GM12878 (cell line): ENCODE measurements around the gene ZNF112. TPM values are rescaled to one million over a fixed set of nuclear protein-coding genes. Genes with fewer than 3 reads are reported as not detected.

Experiments
- BCL11A ChIP-seq: IDR thresholded peaks from 2 replicates; pipeline ENCODE4 v1.6.1; 2011; ENCODE audit warnings: low read depth, low read length
- CBFB ChIP-seq: IDR thresholded peaks from 2 replicates; pipeline ENCODE4 v1.6.1; 2016; ENCODE audit warnings: antibody characterized with exemption, low read depth
- CBX5 ChIP-seq: sonication (generic); IDR thresholded peaks from 2 replicates; pipeline ENCODE4 v1.6.1; 2016; ENCODE audit warnings: low read depth, moderate library complexity, mild to moderate bottlenecking, inconsistent platforms
- CHD2 ChIP-seq: IDR thresholded peaks from 2 replicates; pipeline ENCODE4 v1.6.1; 2011; ENCODE audit warnings: low read depth, low read length, improper control_type of control experiment, borderline replicate concordance
- CREM ChIP-seq: IDR thresholded peaks from 2 replicates; pipeline ENCODE4 v1.6.1; 2014; ENCODE audit warnings: antibody characterized with exemption, low read depth
- EGR1 ChIP-seq, 2 experiments: IDR thresholded peaks; 1 replicate in 1 of 2; 2 replicates in 1 of 2; pipeline ENCODE4 v1.6.1; 2011 to 2012; ENCODE audit warnings: low read depth in 2 of 2, low read length in 2 of 2, borderline replicate concordance in 1 of 2, mild to moderate bottlenecking in 1 of 2, moderate library complexity in 1 of 2
- GABPA ChIP-seq: IDR thresholded peaks from 2 replicates; pipeline ENCODE4 v1.6.1; 2014; ENCODE audit warnings: antibody characterized with exemption, low read depth, mild to moderate bottlenecking, inconsistent platforms
- HCFC1 ChIP-seq: fragments of 150-350 bp; IDR thresholded peaks from 2 replicates; pipeline ENCODE4 v1.6.1; 2014; ENCODE audit warnings: low read length
- IKZF1 ChIP-seq: fragments of 450-650 bp; conservative IDR thresholded peaks from 2 replicates; pipeline ENCODE4 v1.6.1; 2017; ENCODE audit warnings: antibody characterized with exemption, mild to moderate bottlenecking
- IKZF2 ChIP-seq, 2 experiments: fragments of 450-650 bp; IDR thresholded peaks; 2 replicates each; pipeline ENCODE4 v1.6.1; 2017; ENCODE audit warnings: mild to moderate bottlenecking in 2 of 2, moderate library complexity in 2 of 2
- MYC ChIP-seq: IDR thresholded peaks from 2 replicates; pipeline ENCODE4 v1.6.1; 2011; ENCODE audit warnings: mild to moderate bottlenecking, low read length, moderate library complexity, inconsistent platforms; ENCODE audit not compliant: insufficient read depth, insufficient replicate concordance, insufficient read length, severe bottlenecking
- NBN ChIP-seq: fragments of 450-650 bp; IDR thresholded peaks from 2 replicates; pipeline ENCODE4 v1.6.1; 2016
- NKRF ChIP-seq: fragments of 450-650 bp; conservative IDR thresholded peaks from 2 replicates; pipeline ENCODE4 v1.6.1; 2017; ENCODE audit warnings: mild to moderate bottlenecking, moderate library complexity
- NR2F1 ChIP-seq: fragments of 450-650 bp; conservative IDR thresholded peaks from 2 replicates; pipeline ENCODE4 v1.6.1; 2017; ENCODE audit warnings: mild to moderate bottlenecking
- PBX3 ChIP-seq: IDR thresholded peaks from 2 replicates; pipeline ENCODE4 v1.6.1; 2011; ENCODE audit warnings: mild to moderate bottlenecking, low read depth, low read length, moderate library complexity; ENCODE audit not compliant: insufficient replicate concordance
- POLR2A ChIP-seq: IDR thresholded peaks from 2 replicates; pipeline ENCODE4 v1.6.1; 2011; ENCODE audit warnings: low read depth, mild to moderate bottlenecking, low read length
- POLR2AphosphoS2 ChIP-seq: IDR thresholded peaks from 2 replicates; pipeline ENCODE4 v1.6.1; 2011; ENCODE audit warnings: low read depth, mild to moderate bottlenecking, low read length, improper control_type of control experiment, moderate library complexity
- POLR2AphosphoS5 ChIP-seq: IDR thresholded peaks from 2 replicates; pipeline ENCODE4 v1.6.1; 2011; ENCODE audit warnings: mild to moderate bottlenecking, low read length, inconsistent platforms
- RB1 ChIP-seq: fragments of 450-650 bp; formaldehyde crosslinking; IDR thresholded peaks from 2 replicates; pipeline ENCODE4 v1.6.1; 2017; ENCODE audit warnings: mild to moderate bottlenecking, borderline replicate concordance
- STAT1 ChIP-seq: fragments of 450-650 bp; conservative IDR thresholded peaks from 2 replicates; pipeline ENCODE4 v1.6.1; 2014; ENCODE audit warnings: antibody characterized with exemption, mild to moderate bottlenecking
- SUZ12 ChIP-seq: fragments of 200-600 bp; sonication (generic); IDR thresholded peaks from one replicate; pipeline ENCODE4 v1.6.1; 2018; ENCODE audit warnings: antibody characterized with exemption, mild to moderate bottlenecking; ENCODE audit not compliant: unreplicated experiment
- TAF1 ChIP-seq: IDR thresholded peaks from 2 replicates; pipeline ENCODE4 v1.6.1; 2011; ENCODE audit warnings: mild to moderate bottlenecking, low read depth, low read length, borderline replicate concordance
- YBX1 ChIP-seq: fragments of 450-650 bp; IDR thresholded peaks from 2 replicates; pipeline ENCODE4 v1.6.1; 2016; ENCODE audit warnings: antibody characterized with exemption
- polyA plus RNA-seq, 11 experiments: library from polyadenylated mRNA; depleted of rRNA in 4 of 11; unstranded in 6 of 11; stranded (reverse) in 5 of 11; fragments of >200 nt; fragmentation: Nextera tagmentation in 4 of 11; fragmentation: Illumina TruSeq in 1 of 11; extraction: Ambion mirVana in 4 of 11; extraction: Trizol in 1 of 11; gene quantifications; 1 replicate in 1 of 11; 2 replicates in 10 of 11; pipeline versions ENCODE4 v1.2.1 to v1.2.3, GENCODE V29; 2011 to 2016; ENCODE audit warnings: inconsistent platforms in 2 of 11, missing spikeins in 2 of 11, low read depth in 1 of 11
- total RNA-seq, 4 experiments: library from RNA; depleted of rRNA in 3 of 4; stranded (reverse); fragments of >200 nt in 3 of 4; fragmentation: Illumina TruSeq in 1 of 4; extraction: Trizol in 1 of 4; gene quantifications; 2 replicates each; pipeline versions ENCODE4 v1.2.1 to v1.2.3, GENCODE V29; 2013 to 2021

Gene ZNF112
- total and polyA plus RNA-seq, 10 of the 15 experiments (the other 5 are each of a cell fraction or from before 2014, with no cell fraction given), result 0.03 to 0.25 (median 0.07) TPM; not detected in 4

- TF ChIP-seq EGR1 (IDR thresholded peaks at IDR 0.05; ENCODE audit: borderline replicate concordance in 1 of 2, low read depth in 2 of 2, low read length in 2 of 2) (peak in 1 of 2 experiments; percentile 86; a peak in 2 of 3 replicates), RB1 (peak; percentile 80), IKZF1 (peak; percentile 96), CBFB (no peak), NBN (0 out of 2 replicates have a peak, but pooled peaks have one; percentile 24), CHD2 (peak; percentile 57; the same call in 1 of the 2 replicates), SUZ12 (no peak), NKRF (peak; percentile 55; the same call in 1 of the 2 replicates), IKZF2 (IDR thresholded peaks at IDR 0.05) (peak in 1 of 2 experiments; percentile 47; a peak in 2 of 4 replicates), NR2F1 (0 out of 2 replicates have a peak, but pooled peaks have one; percentile 18), STAT1 (peak; percentile 73; the same call in 1 of the 2 replicates), HCFC1 (peak; percentile 98), TAF1 (no peak; the same call in 1 of the 2 replicates), PBX3 (peak; percentile 48), GABPA (peak; percentile 97), MYC (no peak), CREM (peak; percentile 89), POLR2AphosphoS5 (peak; percentile 61), CBX5 (0 out of 2 replicates have a peak, but pooled peaks have one; percentile 59), POLR2AphosphoS2 (0 out of 2 replicates have a peak, but pooled peaks have one; percentile 52), BCL11A (no peak), POLR2A (peak; percentile 75), YBX1 (no peak)
These were observed 51.8 kb downstream of the ZNF112 start, which contains the start of gene ZNF235 (continued) for GRCh38 chr19:44304659-44305193.
